T-helper 2 cell treated with Interferon-gamma antibody and Interleukin-4, amounts not matched to agents 5 μg/mL and 100 μg/mL, for 36 hours (primary cell): Measurements from ENCODE around the gene FFAR2.
A peak's percentile ranks its signal among the peaks of the same experiment; 100 is the strongest.
"Not testable (repeated sequence)": the region's sequence is repeated elsewhere in the genome, so short reads cannot be mapped to it uniquely, and the experiment has no call there.

Experiments used
- DNase-seq: peaks from one replicate; pipeline ENCODE4 v3.0.0; 2021; ENCODE audit warnings: low spot score
- H3K27ac Mint-ChIP-seq: one replicate; pipeline ENCODE4 v1.8.0; 2021; ENCODE audit warnings: mild to moderate bottlenecking, mixed read lengths
- H3K27me3 Mint-ChIP-seq: one replicate; pipeline ENCODE4 v1.8.0; 2021; ENCODE audit warnings: low read depth, mixed read lengths
- H3K36me3 Mint-ChIP-seq: one replicate; pipeline ENCODE4 v1.8.0; 2021; ENCODE audit warnings: low read depth, mixed read lengths
- H3K4me1 Mint-ChIP-seq: one replicate; pipeline ENCODE4 v1.8.0; 2021; ENCODE audit warnings: low read depth, mixed read lengths
- H3K4me3 Mint-ChIP-seq: one replicate; pipeline ENCODE4 v1.8.0; 2022; ENCODE audit warnings: mild to moderate bottlenecking, moderate library complexity, mixed read lengths
- H3K9me3 Mint-ChIP-seq: one replicate; pipeline ENCODE4 v1.8.0; 2021; ENCODE audit warnings: mixed read lengths

Gene FFAR2

GRCh38 chr19:35457173-35457572 is 9.1 kb downstream of the FFAR2 start:
- Mint-ChIP-seq H3K27me3 (peaks cover 8% of the 10 kb centered on the region), H3K4me1 (peaks cover 44% of the 10 kb centered on the region), H3K27ac (no peak overlapping the region), H3K4me3 (no peak overlapping the region), H3K36me3 (peaks cover 2% of the 10 kb centered on the region), H3K9me3 (no peaks in the 10 kb centered on the region)
- no peak for DNase-seq

DNA sequence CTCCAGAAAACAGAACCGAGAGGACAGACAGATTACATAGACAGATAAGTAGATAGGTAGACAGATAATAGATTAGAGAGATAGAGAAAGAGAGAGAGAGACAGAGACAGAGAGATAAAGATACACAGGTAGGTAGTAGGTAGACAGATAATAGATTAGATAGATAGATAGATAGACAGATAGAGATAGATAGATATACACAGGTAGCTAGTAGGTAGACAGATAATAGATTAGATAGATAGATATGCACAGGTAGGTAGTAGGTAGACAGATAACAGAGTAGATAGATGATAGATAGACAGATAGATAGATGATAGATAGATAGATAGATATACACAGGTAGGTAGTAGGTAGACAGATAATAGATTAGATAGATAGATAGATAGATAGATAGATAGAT is 10.1 kb downstream of the FFAR2 start:
- no peak overlapping the region for H3K27ac Mint-ChIP-seq
- no peaks in the 10 kb centered on the region for H3K9me3 Mint-ChIP-seq
- H3K4me1 Mint-ChIP-seq: peaks cover 48% of the 10 kb centered on the region
- H3K36me3 Mint-ChIP-seq: peaks cover 2% of the 10 kb centered on the region
- no peak for DNase-seq
- no peak overlapping the region for H3K4me3 Mint-ChIP-seq
- peaks cover 1% of the 10 kb centered on the region for H3K27me3 Mint-ChIP-seq

GRCh38 chr19:35458731-35459391 is 10.8 kb downstream of the FFAR2 start:
- DNase-seq: no peak
- Mint-ChIP-seq H3K4me3 (no peak overlapping the region), H3K36me3 (peaks cover 2% of the 10 kb centered on the region), H3K27ac (no peak overlapping the region), H3K27me3 (no peaks in the 10 kb centered on the region), H3K9me3 (no peaks in the 10 kb centered on the region), H3K4me1 (peaks cover 53% of the 10 kb centered on the region)

- no peak for DNase-seq
- peaks cover 57% of the 10 kb centered on the region for H3K4me1 Mint-ChIP-seq
- H3K36me3 Mint-ChIP-seq: peaks cover 2% of the 10 kb centered on the region
- no peaks in the 10 kb centered on the region for H3K9me3 Mint-ChIP-seq
- H3K27me3 Mint-ChIP-seq: no peaks in the 10 kb centered on the region
- no peak overlapping the region for H3K4me3 Mint-ChIP-seq
- no peak overlapping the region for H3K27ac Mint-ChIP-seq
Measured at GRCh38 chr19:35459414-35460082, 11.5 kb downstream of the FFAR2 start.

- H3K4me3 Mint-ChIP-seq: peak overlapping the region; percentile 21
- H3K36me3 Mint-ChIP-seq: peaks cover 2% of the 10 kb centered on the region
- H3K4me1 Mint-ChIP-seq: peaks cover 59% of the 10 kb centered on the region
- no peaks in the 10 kb centered on the region for H3K9me3 Mint-ChIP-seq
- no peak for DNase-seq
- peak overlapping the region; percentile 47 for H3K27ac Mint-ChIP-seq
- H3K27me3 Mint-ChIP-seq: peaks cover 4% of the 10 kb centered on the region
Measured at GRCh38 chr19:35460608-35461007, 12.6 kb downstream of the FFAR2 start.

GRCh38 chr19:35461060-35461459 is 13.0 kb downstream of the FFAR2 start:
- Mint-ChIP-seq H3K9me3 (no peaks in the 10 kb centered on the region), H3K27me3 (peaks cover 4% of the 10 kb centered on the region), H3K36me3 (no peaks in the 10 kb centered on the region), H3K27ac (peak overlapping the region; percentile 47), H3K4me3 (peak overlapping the region; percentile 21), H3K4me1 (peaks cover 55% of the 10 kb centered on the region)
- DNase-seq: no peak

DNA sequence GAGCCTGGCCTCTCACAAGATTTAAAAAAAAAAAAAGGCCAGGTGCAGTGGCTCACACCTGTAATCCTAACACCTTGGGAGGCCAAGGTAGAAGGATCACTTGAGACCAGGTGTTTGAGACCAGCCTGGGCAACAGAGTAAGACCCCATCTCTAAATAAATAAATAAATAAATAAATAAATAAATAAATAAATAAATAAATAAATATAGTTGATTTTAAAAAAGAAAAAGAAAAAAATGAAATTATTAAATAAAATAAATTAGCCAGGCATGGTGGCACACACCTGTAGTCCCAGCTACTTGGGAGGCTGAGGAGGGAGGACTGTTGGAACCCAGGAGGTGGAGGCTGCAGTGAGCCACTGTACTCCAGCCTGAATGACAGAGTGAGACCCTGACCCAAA is 13.7 kb downstream of the FFAR2 start:
- H3K27ac Mint-ChIP-seq, H3K4me3 Mint-ChIP-seq, DNase-seq, H3K9me3 Mint-ChIP-seq, H3K36me3 Mint-ChIP-seq, H3K27me3 Mint-ChIP-seq: not testable (repeated sequence)
- H3K4me1 Mint-ChIP-seq: peaks cover 57% of the 10 kb centered on the region

GRCh38 chr19:35462476-35462953 is 14.5 kb downstream of the FFAR2 start:
- peak; percentile 59 for DNase-seq

GRCh38 chr19:35462956-35463355 is 14.9 kb downstream of the FFAR2 start:
- H3K27me3 Mint-ChIP-seq, DNase-seq, H3K36me3 Mint-ChIP-seq, H3K9me3 Mint-ChIP-seq: not testable (repeated sequence)
- H3K4me3 Mint-ChIP-seq: peak overlapping the region; percentile 87
- peak overlapping the region; percentile 96 for H3K27ac Mint-ChIP-seq
- peaks cover 50% of the 10 kb centered on the region for H3K4me1 Mint-ChIP-seq

More at GRCh38 chr19:35462476-35462953, 14.5 kb downstream of the FFAR2 start:
- Mint-ChIP-seq H3K36me3 (no peaks in the 10 kb centered on the region), H3K4me1 (peaks cover 52% of the 10 kb centered on the region), H3K4me3 (peak overlapping the region; percentile 87), H3K27me3 (peaks cover 4% of the 10 kb centered on the region), H3K27ac (peak overlapping the region; percentile 96), H3K9me3 (no peaks in the 10 kb centered on the region)

GRCh38 chr19:35466259-35466658 is 18.2 kb downstream of the FFAR2 start:
- no peaks in the 10 kb centered on the region for H3K9me3 Mint-ChIP-seq
- H3K4me1 Mint-ChIP-seq: peaks cover 33% of the 10 kb centered on the region
- peaks cover 4% of the 10 kb centered on the region for H3K27me3 Mint-ChIP-seq
- H3K27ac Mint-ChIP-seq: no peak overlapping the region
- DNase-seq: no peak
- H3K4me3 Mint-ChIP-seq: no peak overlapping the region
- no peaks in the 10 kb centered on the region for H3K36me3 Mint-ChIP-seq

GRCh38 chr19:35468637-35469036 is 20.6 kb downstream of the FFAR2 start:
- Mint-ChIP-seq H3K9me3 (no peaks in the 10 kb centered on the region), H3K4me1 (peaks cover 20% of the 10 kb centered on the region), H3K27me3 (peaks cover 4% of the 10 kb centered on the region), H3K36me3 (no peaks in the 10 kb centered on the region), H3K4me3 (no peak overlapping the region), H3K27ac (no peak overlapping the region)
- peak; percentile 64 for DNase-seq

DNA sequence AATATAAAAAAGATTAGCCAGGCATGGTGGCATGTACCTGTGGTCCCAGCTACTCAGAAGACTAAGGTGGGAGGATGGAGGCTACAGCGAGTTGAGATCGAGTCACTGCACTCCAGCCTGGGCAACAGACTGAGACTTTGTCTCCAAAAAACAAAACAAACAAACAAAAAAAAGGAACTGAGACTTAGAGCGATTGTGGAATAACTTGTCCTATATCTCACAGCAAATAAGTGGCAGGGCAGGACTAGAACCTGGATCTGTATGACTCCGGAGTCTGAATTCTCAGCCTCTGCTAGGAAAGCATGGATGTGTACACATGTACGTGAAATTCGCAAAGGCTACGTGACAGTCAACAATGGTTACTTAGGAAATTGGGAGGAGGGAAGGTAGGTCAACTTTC is 22.1 kb downstream of the FFAR2 start:
- no peaks in the 10 kb centered on the region for H3K9me3 Mint-ChIP-seq
- H3K4me1 Mint-ChIP-seq: peaks cover 14% of the 10 kb centered on the region
- DNase-seq: no peak
- no peaks in the 10 kb centered on the region for H3K36me3 Mint-ChIP-seq
- H3K27ac Mint-ChIP-seq: no peak overlapping the region
- peaks cover 4% of the 10 kb centered on the region for H3K27me3 Mint-ChIP-seq
- H3K4me3 Mint-ChIP-seq: no peak overlapping the region

DNA sequence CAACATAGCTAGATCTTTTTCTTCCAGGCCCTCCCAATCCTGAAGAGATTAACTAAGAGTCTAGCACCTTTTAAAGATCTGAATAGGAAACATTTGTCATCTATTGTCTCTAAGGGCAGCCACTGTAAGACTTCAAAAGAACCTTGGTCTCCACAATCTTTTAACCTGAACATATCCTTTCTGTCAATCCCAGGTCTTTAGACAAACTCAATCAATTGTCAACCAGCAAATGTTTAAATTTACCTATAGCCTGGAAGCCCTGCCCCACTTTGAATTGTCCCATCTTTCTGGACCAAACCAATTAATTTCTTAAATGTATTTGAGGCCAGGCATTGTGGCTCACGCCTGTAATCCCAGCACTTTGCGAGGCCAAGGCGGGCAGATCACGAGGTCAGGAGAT is 23.0 kb downstream of the FFAR2 start:
- H3K4me1 Mint-ChIP-seq: peaks cover 10% of the 10 kb centered on the region
- H3K36me3 Mint-ChIP-seq, H3K27me3 Mint-ChIP-seq, H3K9me3 Mint-ChIP-seq, DNase-seq, H3K27ac Mint-ChIP-seq, H3K4me3 Mint-ChIP-seq: not testable (repeated sequence)

DNA sequence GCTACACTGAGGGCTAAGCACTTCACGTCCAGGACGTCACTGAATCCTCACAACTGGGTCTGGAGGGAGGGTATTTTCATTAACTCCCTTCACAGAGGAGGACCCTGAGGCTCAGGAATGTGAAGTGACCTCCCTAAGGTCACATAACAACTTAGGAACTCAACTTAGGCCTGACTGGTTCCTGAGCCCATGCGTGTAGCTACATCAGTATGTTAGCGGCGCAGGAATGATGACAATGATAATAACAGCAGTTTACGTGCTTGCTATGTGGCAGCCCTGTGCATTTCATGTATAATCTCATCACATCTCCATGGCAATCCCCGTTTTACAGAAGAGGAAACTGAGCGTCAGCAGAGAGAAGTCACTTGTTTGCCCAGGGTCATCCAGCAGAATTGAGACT is 23.9 kb downstream of the FFAR2 start:
- H3K4me1 Mint-ChIP-seq: peaks cover 7% of the 10 kb centered on the region
- H3K4me3 Mint-ChIP-seq: no peak overlapping the region
- no peaks in the 10 kb centered on the region for H3K9me3 Mint-ChIP-seq
- no peak for DNase-seq
- H3K36me3 Mint-ChIP-seq: no peaks in the 10 kb centered on the region
- H3K27ac Mint-ChIP-seq: no peak overlapping the region
- peaks cover 6% of the 10 kb centered on the region for H3K27me3 Mint-ChIP-seq
